Stimulated activated CD4-positive, alpha-beta T cell treated with anti-CD3 and anti-CD28 coated beads, Interleukin-2, amount 100 ng/mL, for 48 hours (primary cell): Measurements from ENCODE around the gene MISP3.

Source experiments
- DNase-seq, 2 donors: peaks; one replicate each; pipeline ENCODE4 v3.0.0-alpha.2; 2020

MISP3 gene

GRCh38 chr19:14054099-14054498 lies 18.5 kb upstream of the MISP3 start:
- no peak for DNase-seq

DNA sequence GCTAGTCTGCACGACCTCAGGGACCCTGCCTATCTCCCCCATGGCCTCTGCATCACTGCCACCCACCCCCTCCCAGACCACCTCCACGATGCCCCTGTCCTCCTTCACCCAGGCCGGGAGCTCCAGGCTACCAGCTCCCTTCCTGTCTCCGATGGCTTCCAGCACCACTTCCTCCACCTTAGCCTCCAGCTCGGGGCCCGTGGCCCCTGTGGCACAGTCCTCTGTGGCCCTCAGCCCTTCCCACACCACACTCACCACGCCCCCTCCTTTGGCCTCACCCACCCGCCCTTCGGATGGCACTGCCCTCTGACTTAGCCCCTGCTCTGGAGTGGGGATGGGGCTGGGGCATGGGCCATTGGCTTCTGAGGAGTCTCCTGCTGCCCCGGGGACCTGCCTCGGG lies 17.9 kb upstream of the MISP3 start:
- DNase-seq: no peak

GRCh38 chr19:14055396-14055795 lies 17.2 kb upstream of the MISP3 start:
- no peak for DNase-seq

DNA sequence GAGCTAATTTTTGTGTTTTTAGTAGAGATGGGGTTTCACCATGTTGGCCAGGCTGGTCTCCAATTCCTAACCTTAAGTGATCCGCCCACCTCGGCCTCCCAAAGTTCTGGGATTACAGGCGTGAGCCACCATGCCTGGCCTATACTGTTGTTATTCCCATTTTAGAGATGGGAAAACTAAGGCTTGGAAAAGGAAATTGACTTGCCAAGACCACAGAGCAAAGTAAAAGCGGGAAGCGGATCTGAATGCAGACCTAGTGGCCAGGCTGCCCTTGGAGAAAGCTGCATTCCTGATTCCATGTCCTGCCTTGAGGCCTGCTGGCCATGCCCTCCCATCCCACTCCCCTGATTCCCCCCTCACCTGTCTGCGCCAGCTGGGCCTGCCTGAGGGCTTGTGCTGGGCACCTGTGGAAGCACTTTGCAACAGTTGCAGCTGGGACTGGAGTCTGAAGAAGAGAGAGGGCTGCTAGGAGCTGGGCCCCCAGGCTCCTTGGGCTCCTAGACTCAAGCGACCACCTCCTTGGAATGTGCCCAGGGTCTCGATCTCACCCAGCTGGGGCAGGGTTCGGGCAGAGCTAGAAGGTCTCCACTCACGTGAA lies 16.4 kb upstream of the MISP3 start:
- DNase-seq: no peak

- DNase-seq: no peak
Observed at GRCh38 chr19:14056741-14057356, 15.7 kb upstream of the MISP3 start.

GRCh38 chr19:14058182-14059092 lies 14.1 kb upstream of the MISP3 start:
- no peak for DNase-seq

DNA sequence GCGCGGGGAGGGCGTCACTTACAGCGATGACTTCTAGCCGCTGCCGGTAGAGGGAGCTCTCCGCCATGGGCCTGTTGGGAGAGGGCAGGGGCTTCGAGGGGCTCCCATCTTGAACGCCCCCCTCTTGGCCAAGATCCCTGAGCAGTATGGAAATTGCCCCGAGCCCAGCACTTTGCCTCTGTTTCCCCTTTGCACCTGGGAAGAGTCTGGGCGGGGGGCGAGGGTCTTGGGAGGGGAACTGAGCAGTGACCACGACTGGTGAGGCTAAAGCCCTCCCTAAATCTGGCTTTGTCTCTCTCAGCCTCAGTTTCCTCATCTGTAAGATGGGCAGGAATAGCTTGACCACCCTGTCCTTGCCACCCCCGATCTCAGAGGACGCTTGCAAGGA lies 13.5 kb upstream of the MISP3 start:
- DNase-seq: peak; percentile 41 to 54

DNA sequence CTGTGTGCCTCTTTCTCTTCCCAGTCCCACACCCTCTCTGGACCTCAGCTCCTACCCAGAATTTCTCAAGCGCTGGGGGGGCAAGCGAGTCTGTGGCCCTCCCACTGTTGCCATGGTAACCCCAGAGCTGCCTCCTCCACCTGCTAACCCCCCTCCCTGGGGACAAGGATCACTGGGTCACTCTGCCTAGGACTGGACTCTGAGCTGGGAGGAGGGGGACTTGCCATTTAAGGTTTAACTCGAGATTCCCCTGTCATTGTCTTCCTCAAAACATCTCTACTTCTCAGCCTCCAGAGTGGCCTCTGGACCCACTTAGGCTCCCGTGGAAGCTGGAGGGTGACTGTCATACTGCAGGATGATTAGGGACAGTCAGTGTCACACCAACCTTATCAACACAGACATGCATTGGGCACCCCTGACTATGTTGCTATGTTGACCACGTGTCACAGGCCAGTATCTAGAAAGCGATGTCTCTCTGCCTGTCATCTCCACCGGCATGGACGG lies 12.9 kb upstream of the MISP3 start:
- DNase-seq: no peak

DNA sequence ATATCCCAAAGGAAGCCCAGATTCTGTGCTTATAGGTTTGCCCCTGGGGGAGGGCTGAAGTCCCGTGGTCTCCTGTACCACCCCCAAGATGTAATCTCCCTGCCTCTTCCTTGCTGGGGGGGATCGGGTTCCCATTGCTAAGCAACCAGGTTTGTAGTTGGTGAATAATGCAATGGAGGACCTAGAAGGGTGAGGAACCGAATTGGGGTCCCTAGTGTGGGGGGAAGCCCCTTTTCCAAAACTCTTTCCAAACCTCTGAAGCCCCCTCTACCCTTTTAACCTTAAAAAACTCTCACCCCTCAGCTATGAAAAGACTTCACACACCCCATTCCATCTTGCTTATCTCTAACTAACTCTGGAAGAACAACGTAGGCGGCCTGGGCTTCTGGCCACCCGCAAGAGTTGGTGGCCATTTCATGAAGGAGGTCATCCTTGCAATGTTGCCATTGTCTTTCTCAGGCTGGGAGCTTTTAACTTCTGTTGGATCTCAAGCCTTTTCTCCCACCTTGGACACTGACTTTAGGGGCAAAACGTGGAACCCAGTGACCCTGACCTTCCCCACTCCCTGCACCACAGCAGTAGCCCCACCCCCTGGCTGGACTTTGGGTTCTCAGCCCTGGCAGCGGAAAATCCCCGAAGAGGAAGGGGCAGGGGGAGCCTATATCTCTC lies 11.4 kb upstream of the MISP3 start:
- no peak for DNase-seq

GRCh38 chr19:14061751-14062557 lies 10.6 kb upstream of the MISP3 start, which contains the start of gene PALM3:
Gene PALM3, minus strand, starts transcription at chr19:14062076. Its CDS starts 96 bp downstream, at chr19:14061980.
- no peak for DNase-seq

DNA sequence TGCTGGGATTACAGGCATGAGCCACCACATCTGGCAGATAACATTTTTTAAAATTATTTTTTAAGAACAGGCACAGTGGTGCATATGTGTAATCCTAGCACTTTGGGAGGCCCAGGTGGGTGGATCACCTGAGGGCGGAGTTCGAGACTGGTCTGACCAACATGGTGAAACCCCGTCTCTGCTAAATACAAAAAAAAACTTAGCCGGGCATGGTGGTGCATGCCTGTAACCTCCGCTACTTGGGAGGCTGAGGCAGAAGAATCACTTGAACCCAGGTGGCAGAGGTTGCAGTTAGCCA lies 10.1 kb upstream of the MISP3 start:
- DNase-seq: no peak

- DNase-seq: no peak
Observed at GRCh38 chr19:14063105-14063504, 9.5 kb upstream of the MISP3 start.

DNA sequence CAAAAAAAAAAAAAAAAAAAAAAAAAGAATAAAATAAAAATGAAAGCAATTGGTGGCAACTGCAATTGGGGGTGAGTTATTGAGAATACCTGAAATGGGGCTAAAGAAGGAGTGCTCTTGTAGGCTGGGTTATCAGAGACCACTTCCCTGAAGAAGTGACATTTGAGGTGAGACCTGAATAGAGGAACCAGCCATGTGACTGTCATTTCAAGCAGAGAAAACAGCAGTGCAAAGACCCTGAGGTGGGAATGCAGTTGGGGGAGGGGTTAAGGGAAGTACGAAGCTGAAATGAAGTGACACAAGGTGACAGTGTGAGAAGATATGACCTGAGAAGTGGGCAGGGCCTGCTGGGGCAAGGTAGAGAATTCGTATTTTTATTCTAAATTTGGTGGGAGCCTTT lies 6.5 kb upstream of the MISP3 start:
- no peak for DNase-seq

DNA sequence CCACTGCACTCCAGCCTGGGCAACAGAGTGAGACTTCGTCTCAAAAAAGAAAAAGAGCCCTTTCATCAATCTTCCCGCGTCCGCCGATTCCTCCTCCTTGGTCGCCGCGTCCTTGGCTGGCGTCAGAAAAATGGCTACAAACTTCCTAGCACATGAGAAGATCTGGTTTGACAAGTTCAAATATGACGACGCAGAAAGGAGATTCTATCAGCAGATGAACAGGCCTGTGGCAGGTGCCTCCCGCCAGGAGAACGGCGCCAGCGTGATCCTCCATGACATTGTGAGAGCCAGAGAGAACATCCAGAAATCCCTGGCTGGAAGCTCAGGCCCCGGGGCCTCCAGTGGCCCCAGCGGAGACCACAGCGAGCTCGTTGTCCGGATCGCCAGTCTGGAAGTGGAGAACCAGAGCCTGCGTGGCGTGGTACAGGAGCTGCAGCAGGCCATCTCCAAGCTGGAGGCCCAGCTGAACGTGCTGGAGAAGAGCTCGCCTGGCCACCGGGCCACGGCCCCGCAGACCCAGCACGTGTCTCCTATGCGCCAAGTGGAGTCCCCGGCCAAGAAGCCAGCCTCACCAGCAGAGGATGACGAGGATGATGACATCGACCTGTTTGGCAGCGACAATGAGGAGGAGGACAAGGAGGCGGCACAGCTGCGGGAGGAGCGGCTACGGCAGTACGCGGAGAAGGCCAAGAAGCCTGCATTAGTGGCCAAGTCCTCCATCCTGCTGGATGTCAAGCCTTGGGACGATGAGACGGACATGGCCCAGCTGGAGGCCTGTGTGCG lies 2.1 kb upstream of the MISP3 start:
- no peak for DNase-seq

DNA sequence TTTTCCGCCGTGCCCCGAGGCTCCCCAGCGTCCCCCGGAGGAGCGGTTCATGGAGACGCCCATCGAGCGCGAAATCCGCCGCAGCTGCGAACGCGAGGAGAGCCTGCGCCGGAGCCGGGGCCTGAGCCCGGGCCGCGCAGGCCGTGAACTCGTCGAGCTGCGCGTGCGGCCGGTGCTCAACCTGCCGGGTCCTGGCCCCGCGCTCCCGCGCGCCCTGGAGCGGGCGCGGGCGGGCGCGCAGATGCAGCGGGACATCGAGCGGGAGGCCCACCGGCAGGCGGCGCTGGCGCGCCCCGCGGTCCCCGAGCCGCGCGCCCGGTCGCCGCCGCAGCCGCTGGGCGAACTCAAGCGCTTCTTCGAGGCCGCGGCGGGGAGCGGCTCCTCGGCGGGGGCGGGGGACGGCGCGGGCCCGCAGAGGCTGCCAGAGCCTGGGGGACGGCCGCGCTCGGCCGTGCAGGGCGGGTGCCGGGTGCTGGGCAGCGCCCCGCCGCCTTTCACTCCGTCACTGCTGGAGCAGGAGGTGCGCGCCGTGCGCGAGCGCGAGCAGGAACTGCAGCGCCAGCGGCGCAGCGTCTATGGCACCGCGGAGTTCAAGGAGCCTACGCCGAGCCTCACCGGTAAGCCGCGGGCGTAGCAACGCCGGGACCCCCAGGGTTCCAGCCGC lies 807 bp downstream of the MISP3 start:
- peak; percentile 61 to 76 for DNase-seq

DNA sequence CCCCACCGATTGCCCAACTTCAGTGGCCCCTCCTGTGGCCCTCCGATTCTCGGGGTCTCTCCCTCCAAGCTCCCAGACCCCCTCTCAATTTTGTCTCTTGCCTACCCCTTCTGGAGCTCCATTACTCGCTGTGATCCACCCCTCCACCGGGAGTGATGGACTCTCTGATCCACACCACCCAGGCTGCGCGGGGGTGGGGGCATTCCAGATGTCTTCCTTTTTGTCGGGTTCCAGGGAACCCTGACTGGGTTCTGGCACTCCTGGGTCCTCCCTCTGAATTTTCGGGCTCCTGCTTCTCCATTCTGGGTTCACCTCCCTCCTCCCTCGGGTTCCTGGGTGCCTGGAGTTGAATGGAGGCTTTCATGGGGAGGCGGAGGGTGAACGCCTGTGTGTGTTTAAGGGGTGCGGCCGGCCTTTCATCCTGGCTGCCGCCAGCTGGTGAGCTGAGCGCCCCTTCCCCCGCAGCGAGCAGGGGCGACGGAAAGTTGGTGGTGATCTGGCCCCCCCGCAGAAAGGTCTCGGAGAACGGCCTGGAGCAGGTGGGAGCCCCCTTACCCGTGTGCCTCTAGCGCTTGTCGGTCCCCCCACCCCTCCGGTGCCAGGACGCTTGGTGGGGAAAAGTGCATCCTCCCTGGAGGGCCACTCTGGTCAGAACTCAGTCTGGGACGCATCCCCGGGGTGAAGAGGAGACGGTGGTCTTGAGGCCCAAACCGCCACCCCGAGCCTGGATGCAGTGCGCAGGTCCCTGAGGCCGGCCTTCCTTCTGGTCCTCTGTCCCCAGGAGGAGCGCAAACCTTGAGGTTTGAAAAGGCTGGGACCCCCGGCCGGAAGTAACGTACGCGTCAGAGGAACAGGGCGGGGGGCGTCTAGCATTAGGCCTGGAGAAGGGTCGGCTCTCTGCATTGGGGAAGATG lies 1.6 kb downstream of the MISP3 start:
- DNase-seq: peak; percentile 32 to 34

GRCh38 chr19:14078411-14078810 lies 5.8 kb downstream of the MISP3 start:
- no peak for DNase-seq

- peak; percentile 98 to 99 for DNase-seq
Observed at GRCh38 chr19:14080887-14081796, 8.6 kb downstream of the MISP3 start.
